H9 (cell line): ENCODE data around the gene DSG2. TPM values are rescaled to one million over a fixed set of nuclear protein-coding genes. Genes with fewer than 3 reads are reported as not detected.

ENCODE experiments used
- DNase-seq: peaks from one replicate; pipeline ENCODE4 v3.0.0-alpha.2; 2017
- H2AFZ ChIP-seq: one replicate; pipeline ENCODE4 v1.6.1; 2013; ENCODE audit warnings: mild to moderate bottlenecking, low read length, control low read depth, moderate library complexity
- H2AK5ac ChIP-seq: 2 replicates; pipeline ENCODE4 v1.6.1; 2013; ENCODE audit warnings: low read length, control low read depth, mixed read lengths; ENCODE audit not compliant: insufficient read length
- H2BK120ac ChIP-seq: one replicate; pipeline ENCODE4 v1.6.1; 2013; ENCODE audit warnings: low read depth, mild to moderate bottlenecking, low read length, control low read depth, inconsistent platforms; ENCODE audit not compliant: poor library complexity, severe bottlenecking
- H2BK12ac ChIP-seq: 2 replicates; pipeline ENCODE4 v1.6.1; 2013; ENCODE audit warnings: low read length, control low read depth, mixed read lengths, low read depth; ENCODE audit not compliant: insufficient read length
- H2BK15ac ChIP-seq: 2 replicates; pipeline ENCODE4 v1.6.1; 2013; ENCODE audit warnings: low read depth, low read length, control low read depth
- H2BK20ac ChIP-seq: one replicate; pipeline ENCODE4 v1.6.1; 2013; ENCODE audit warnings: low read depth, mild to moderate bottlenecking, low read length, control low read depth, inconsistent platforms; ENCODE audit not compliant: poor library complexity, severe bottlenecking
- H2BK5ac ChIP-seq: 2 replicates; pipeline ENCODE4 v1.6.1; 2013; ENCODE audit warnings: low read length, control low read depth, mixed read lengths; ENCODE audit not compliant: insufficient read length
- H3K14ac ChIP-seq: 2 replicates; pipeline ENCODE4 v1.6.1; 2013; ENCODE audit warnings: low read length, control low read depth; ENCODE audit not compliant: insufficient read depth
- H3K18ac ChIP-seq: 2 replicates; pipeline ENCODE4 v1.6.1; 2013; ENCODE audit warnings: low read depth, mild to moderate bottlenecking, mixed read lengths, low read length, control low read depth; ENCODE audit not compliant: insufficient read length
- H3K23ac ChIP-seq: 2 replicates; pipeline ENCODE4 v1.6.1; 2013; ENCODE audit warnings: low read length, control low read depth, mixed read lengths, low read depth; ENCODE audit not compliant: insufficient read length
- H3K23me2 ChIP-seq: 2 replicates; pipeline ENCODE4 v1.6.1; 2013; ENCODE audit warnings: low read depth, mild to moderate bottlenecking, mixed read lengths, low read length, control low read depth; ENCODE audit not compliant: insufficient read length, poor library complexity, severe bottlenecking
- H3K27ac ChIP-seq: 2 replicates; pipeline ENCODE4 v1.5.1; 2013; ENCODE audit warnings: low read length, control low read depth, mixed read lengths, low read depth; ENCODE audit not compliant: insufficient read length
- H3K27me3 ChIP-seq: 2 replicates; pipeline ENCODE4 v1.6.1; 2013; ENCODE audit warnings: low read length, control low read depth, inconsistent platforms; ENCODE audit not compliant: insufficient read depth
- H3K4ac ChIP-seq: 2 replicates; pipeline ENCODE4 v1.6.1; 2013; ENCODE audit warnings: low read depth, mild to moderate bottlenecking, control low read depth, inconsistent platforms, low read length, moderate library complexity
- H3K4me1 ChIP-seq: 2 replicates; pipeline ENCODE4 v1.6.1; 2013; ENCODE audit warnings: low read length, control low read depth, inconsistent platforms; ENCODE audit not compliant: insufficient read depth
- H3K4me2 ChIP-seq: 2 replicates; pipeline ENCODE4 v1.6.1; 2013; ENCODE audit warnings: low read length, control low read depth, mixed read lengths; ENCODE audit not compliant: insufficient read length, insufficient read depth
- H3K56ac ChIP-seq: 2 replicates; pipeline ENCODE4 v1.6.1; 2013; ENCODE audit warnings: low read depth, mild to moderate bottlenecking, mixed read lengths, low read length, control low read depth; ENCODE audit not compliant: insufficient read length
- H3K79me1 ChIP-seq: 2 replicates; pipeline ENCODE4 v1.6.1; 2013; ENCODE audit warnings: low read depth, mild to moderate bottlenecking, moderate library complexity, low read length, control low read depth, inconsistent platforms; ENCODE audit not compliant: insufficient read depth, poor library complexity, severe bottlenecking
- H3K79me2 ChIP-seq: 2 replicates; pipeline ENCODE4 v1.6.1; 2013; ENCODE audit warnings: low read length, control low read depth, inconsistent platforms; ENCODE audit not compliant: insufficient read depth
- H3K9ac ChIP-seq: 2 replicates; pipeline ENCODE4 v1.6.1; 2013; ENCODE audit warnings: low read length, control low read depth, mixed read lengths; ENCODE audit not compliant: insufficient read length; ENCODE audit errors: extremely low read depth
- H3K9me3 ChIP-seq: one replicate; pipeline ENCODE4 v1.6.1; 2013; ENCODE audit warnings: low read depth, low read length, inconsistent platforms; ENCODE audit not compliant: control insufficient read depth
- H3T11ph ChIP-seq: one replicate; pipeline ENCODE4 v1.6.1; 2013; ENCODE audit warnings: mild to moderate bottlenecking, low read length, control low read depth, inconsistent platforms
- H4K20me1 ChIP-seq: one replicate; pipeline ENCODE4 v1.6.1; 2013; ENCODE audit not compliant: control insufficient read depth, insufficient read length, insufficient read depth
- H4K5ac ChIP-seq: 2 replicates; pipeline ENCODE4 v1.6.1; 2013; ENCODE audit warnings: low read depth, mild to moderate bottlenecking, mixed read lengths, low read length, control low read depth; ENCODE audit not compliant: insufficient read length
- H4K8ac ChIP-seq: replicated peaks from 2 replicates; pipeline ENCODE4 v1.6.1; 2013; ENCODE audit warnings: low read length, control low read depth, mixed read lengths, low read depth; ENCODE audit not compliant: insufficient read length
- H4K91ac ChIP-seq: 2 replicates; pipeline ENCODE4 v1.6.1; 2013; ENCODE audit warnings: low read depth, mild to moderate bottlenecking, moderate library complexity, mixed read lengths, low read length, control low read depth; ENCODE audit not compliant: insufficient read length
- H3K27ac Mint-ChIP-seq, 3 experiments: 2 replicates in 2 of 3; 3 replicates in 1 of 3; pipeline ENCODE4 v1.8.0; 2020 to 2021; ENCODE audit warnings: mixed read lengths in 3 of 3, mild to moderate bottlenecking in 1 of 3, moderate library complexity in 1 of 3
- H3K27me3 Mint-ChIP-seq: 2 replicates; pipeline ENCODE4 v1.8.0; 2021; ENCODE audit warnings: low read depth, mild to moderate bottlenecking, moderate library complexity, mixed read lengths
- H3K36me3 Mint-ChIP-seq, 3 experiments: 2 replicates in 2 of 3; 3 replicates in 1 of 3; pipeline ENCODE4 v1.8.0; 2020 to 2021; ENCODE audit warnings: low read depth in 3 of 3, mixed read lengths in 3 of 3; ENCODE audit not compliant: insufficient read depth in 1 of 3
- H3K4me1 Mint-ChIP-seq, 2 experiments: 2 replicates each; pipeline ENCODE4 v1.8.0; 2020; ENCODE audit warnings: mixed read lengths in 2 of 2
- H3K4me3 Mint-ChIP-seq, 2 experiments: 2 replicates in 1 of 2; 3 replicates in 1 of 2; pipeline ENCODE4 v1.8.0; 2020 to 2021; ENCODE audit warnings: mild to moderate bottlenecking in 2 of 2, mixed read lengths in 2 of 2, moderate library complexity in 1 of 2
- H3K9me3 Mint-ChIP-seq, 2 experiments: 2 replicates in 1 of 2; 3 replicates in 1 of 2; pipeline ENCODE4 v1.8.0; 2020; ENCODE audit warnings: mild to moderate bottlenecking in 2 of 2, mixed read lengths in 2 of 2, moderate library complexity in 1 of 2
- CTCF ChIP-seq: fragments of 200-600 bp; sonication (generic); conservative IDR thresholded peaks from 3 replicates; pipeline ENCODE4 v1.8.0; 2021; ENCODE audit warnings: antibody characterized with exemption, mild to moderate bottlenecking
- WGBS: extraction: QIAGEN DNeasy Blood & Tissue Kit; methylation state at CpG from one replicate; pipeline ENCODE4 v1.1.7; 2013; ENCODE audit warnings: missing lambda C conversion rate, low lambda C conversion rate, mixed read lengths; ENCODE audit not compliant: insufficient read length; ENCODE audit errors: extremely low coverage; 5-methylcytosine and 5-hydroxymethylcytosine counted together
- total RNA-seq: library from RNA; stranded (reverse); gene quantifications from 2 replicates; pipeline ENCODE4 v1.2.1, GENCODE V29; 2021

DSG2 gene
- total RNA-seq, 1 experiment from 2014 or later: 107 TPM

- no peaks in the 10 kb centered on the region for H3K27me3 Mint-ChIP-seq
- DNase-seq: no peak
- no peaks in the 10 kb centered on the region for H3K79me2 ChIP-seq
- H4K20me1 ChIP-seq: no peaks in the 10 kb centered on the region
- no peak overlapping the region; a peak in 1 of 7 replicates for H3K27ac Mint-ChIP-seq
- no peak overlapping the region for H4K5ac ChIP-seq
- no peak overlapping the region for H3K4me2 ChIP-seq
- no peak overlapping the region for H2AFZ ChIP-seq
- no peaks in the 10 kb centered on the region for H3K9me3 ChIP-seq
- no peak overlapping the region for H3K18ac ChIP-seq
- H2BK5ac ChIP-seq: no peak overlapping the region
- no peak overlapping the region for H3K23ac ChIP-seq
- no peaks in the 10 kb centered on the region for H3K23me2 ChIP-seq
- no CpG with 5 or more reads among the region's 2 CpGs for WGBS
- no peak overlapping the region for H2BK20ac ChIP-seq
- H3K36me3 Mint-ChIP-seq: no peaks in the 10 kb centered on the region
- H3T11ph ChIP-seq: no peak overlapping the region
- peak overlapping the region; percentile 13 for H4K8ac ChIP-seq
- H3K9ac ChIP-seq: no peak overlapping the region
- no peak overlapping the region for H3K4ac ChIP-seq
- no peak overlapping the region for H3K27ac ChIP-seq
- H3K27me3 ChIP-seq: no peaks in the 10 kb centered on the region
- no peak overlapping the region for H3K4me3 Mint-ChIP-seq
- no peak overlapping the region for H4K91ac ChIP-seq
- H3K4me1 ChIP-seq: no peaks in the 10 kb centered on the region
- H3K9me3 Mint-ChIP-seq: no peaks in the 10 kb centered on the region
- H3K56ac ChIP-seq: no peak overlapping the region
- TF ChIP-seq CTCF: no peak
- H3K4me1 Mint-ChIP-seq: peaks cover 0 to 7% of the 10 kb centered on the region in 2 experiments; a peak in 3 of 4 replicates
- no peak overlapping the region for H2AK5ac ChIP-seq
- no peak overlapping the region for H3K14ac ChIP-seq
- no peaks in the 10 kb centered on the region for H3K79me1 ChIP-seq
- H2BK15ac ChIP-seq: no peak overlapping the region
- H2BK12ac ChIP-seq: no peak overlapping the region
- no peak overlapping the region for H2BK120ac ChIP-seq
Measured at GRCh38 chr18:31486165-31486564, 11.8 kb upstream of the DSG2 start.
